Measurements from ENCODE around the gene AP1B1.

Gene AP1B1

DNA sequence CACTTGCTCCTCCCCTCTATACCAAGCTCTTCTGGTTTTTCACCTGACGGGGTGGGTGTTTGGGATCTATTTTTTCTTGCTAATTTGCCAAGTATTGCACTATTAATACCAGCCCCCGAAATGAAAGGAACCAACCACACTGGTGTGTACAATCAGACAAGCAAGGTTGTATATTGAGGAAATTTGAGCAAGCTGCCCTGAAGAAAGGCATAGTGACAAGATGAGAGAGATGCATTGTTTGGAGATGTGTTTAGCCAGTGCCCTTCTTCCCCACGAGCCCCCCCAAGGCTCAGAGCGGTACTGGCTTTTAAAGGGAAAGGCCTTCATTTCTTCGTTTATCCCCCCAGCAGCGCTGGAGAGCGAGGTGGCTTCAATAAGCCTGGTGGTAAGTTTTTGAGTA, 97.2 kb downstream of the AP1B1 start:
- FAIRE-seq: no peak

DNA sequence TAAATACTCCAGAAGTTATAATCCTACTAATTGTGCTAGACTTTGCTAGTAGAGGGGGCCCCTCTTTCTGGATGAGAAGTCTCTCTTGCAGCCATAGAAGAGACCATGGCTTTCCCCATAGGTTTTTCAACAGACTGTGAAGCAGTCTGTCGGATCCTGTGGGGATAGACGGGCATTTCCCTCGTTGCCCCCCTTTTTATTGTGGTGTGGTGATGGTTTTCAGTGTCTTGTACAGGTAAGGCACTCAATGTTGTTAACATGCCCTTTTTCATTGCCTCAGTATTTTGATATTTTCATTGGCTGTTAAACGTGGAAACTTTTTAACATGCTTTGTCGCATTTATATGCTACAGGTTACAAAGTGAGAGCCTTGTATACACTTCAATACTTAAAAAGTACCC, 98.3 kb downstream of the AP1B1 start:
- FAIRE-seq: no peak

DNA sequence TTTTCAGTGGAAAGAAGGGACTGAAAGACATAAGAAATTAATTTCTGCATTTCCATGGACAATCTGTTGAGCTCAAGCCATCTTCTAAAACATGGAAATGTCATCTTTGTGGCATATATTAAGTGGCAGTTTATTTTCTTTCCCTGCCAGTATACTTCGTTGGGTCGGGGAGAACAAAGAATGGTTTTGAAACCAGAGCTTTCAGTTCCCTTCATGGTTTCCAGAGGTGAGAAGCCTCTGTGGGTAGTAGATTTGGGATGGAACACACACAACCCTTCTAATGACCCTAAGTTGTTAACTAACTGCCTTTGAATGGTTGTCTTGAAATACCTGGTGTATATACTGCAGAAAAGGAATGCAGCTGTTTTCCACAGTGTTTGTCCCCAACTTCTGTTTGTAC, 99.5 kb downstream of the AP1B1 start:
- no peak for FAIRE-seq

DNA sequence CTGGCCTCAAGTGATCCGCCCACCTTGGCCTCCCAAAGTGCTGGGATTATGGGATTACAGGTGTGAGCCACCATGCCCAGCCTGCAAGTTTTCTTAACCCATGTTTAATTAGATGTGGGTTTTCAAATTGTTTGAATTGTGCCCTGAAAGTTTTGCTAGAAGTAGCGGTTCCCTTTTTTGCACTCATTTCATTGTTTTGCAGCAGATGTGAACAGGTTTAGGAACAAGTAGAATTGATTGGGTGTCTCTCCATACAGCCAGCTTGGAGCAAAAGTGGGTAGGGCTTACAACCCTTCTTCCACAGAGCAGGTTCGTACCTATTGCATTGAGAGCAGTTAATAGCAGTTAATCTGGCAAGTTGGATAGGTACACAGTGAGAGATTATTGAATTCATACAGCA, 104.2 kb downstream of the AP1B1 start:
- FAIRE-seq: no peak

DNA sequence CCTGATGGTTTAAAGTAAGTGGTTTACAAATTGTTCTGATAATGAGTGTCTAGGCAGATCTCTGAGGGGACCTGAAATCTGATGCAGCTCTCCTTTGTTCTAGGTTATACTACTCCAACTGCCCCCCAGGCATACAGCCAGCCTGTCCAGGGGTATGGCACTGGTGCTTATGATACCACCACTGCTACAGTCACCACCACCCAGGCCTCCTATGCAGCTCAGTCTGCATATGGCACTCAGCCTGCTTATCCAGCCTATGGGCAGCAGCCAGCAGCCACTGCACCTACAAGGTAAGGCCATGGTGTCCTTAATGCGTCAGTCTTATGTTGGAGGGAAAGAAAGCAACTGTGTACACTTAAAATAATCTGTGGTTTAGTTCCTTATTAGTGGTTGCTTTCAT, 110.4 kb downstream of the AP1B1 start:
- no peak for FAIRE-seq

Data from TTC549 (cell line).